T-helper 1 cell treated with Interleukin-12 subunit alpha and Interleukin-12 subunit beta and Interleukin-4 antibody, amounts not matched to agents 30 μg/mL and 1 μg/mL, for 36 hours (primary cell): Measurements from ENCODE around the gene EVL.
"Not testable (repeated sequence)": the region's sequence is repeated elsewhere in the genome, so short reads cannot be mapped to it uniquely, and the experiment has no call there.

ENCODE experiments used
- H3K27ac Mint-ChIP-seq: one replicate; pipeline ENCODE4 v1.8.0; 2021; ENCODE audit warnings: mild to moderate bottlenecking, mixed read lengths
- H3K27me3 Mint-ChIP-seq: one replicate; pipeline ENCODE4 v1.8.0; 2021; ENCODE audit warnings: low read depth, mixed read lengths
- H3K36me3 Mint-ChIP-seq: one replicate; pipeline ENCODE4 v1.8.0; 2021; ENCODE audit warnings: low read depth, mixed read lengths
- H3K4me1 Mint-ChIP-seq: one replicate; pipeline ENCODE4 v1.8.0; 2021; ENCODE audit warnings: low read depth, mixed read lengths
- H3K4me3 Mint-ChIP-seq: one replicate; pipeline ENCODE4 v1.8.0; 2021; ENCODE audit warnings: mild to moderate bottlenecking, moderate library complexity, mixed read lengths
- H3K9me3 Mint-ChIP-seq: one replicate; pipeline ENCODE4 v1.8.0; 2021; ENCODE audit warnings: mixed read lengths

Gene EVL

DNA sequence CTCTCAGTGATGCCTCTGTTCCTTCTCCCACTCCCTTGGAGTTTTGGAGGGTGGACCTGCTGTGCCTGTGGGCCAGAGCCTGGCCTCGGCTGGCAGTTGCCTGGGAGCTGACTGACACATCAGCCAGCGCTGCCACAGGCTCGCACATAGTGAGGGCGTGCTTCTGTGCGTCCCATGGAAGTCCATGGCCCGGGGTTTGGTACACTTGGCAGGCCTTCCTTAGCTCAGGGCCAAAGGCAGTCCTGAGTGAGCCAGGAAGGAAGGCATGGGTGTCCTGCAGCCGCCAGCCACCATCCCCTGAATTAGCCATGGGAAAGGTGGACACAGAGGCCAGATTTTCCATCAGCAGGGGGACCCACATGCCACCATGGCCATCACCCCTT, 95.3 kb downstream of the EVL start:
- Mint-ChIP-seq H3K27ac (no peak overlapping the region), H3K27me3 (peaks cover 38% of the 10 kb centered on the region), H3K36me3 (no peaks in the 10 kb centered on the region), H3K9me3 (no peaks in the 10 kb centered on the region), H3K4me3 (no peak overlapping the region), H3K4me1 (no peaks in the 10 kb centered on the region)

DNA sequence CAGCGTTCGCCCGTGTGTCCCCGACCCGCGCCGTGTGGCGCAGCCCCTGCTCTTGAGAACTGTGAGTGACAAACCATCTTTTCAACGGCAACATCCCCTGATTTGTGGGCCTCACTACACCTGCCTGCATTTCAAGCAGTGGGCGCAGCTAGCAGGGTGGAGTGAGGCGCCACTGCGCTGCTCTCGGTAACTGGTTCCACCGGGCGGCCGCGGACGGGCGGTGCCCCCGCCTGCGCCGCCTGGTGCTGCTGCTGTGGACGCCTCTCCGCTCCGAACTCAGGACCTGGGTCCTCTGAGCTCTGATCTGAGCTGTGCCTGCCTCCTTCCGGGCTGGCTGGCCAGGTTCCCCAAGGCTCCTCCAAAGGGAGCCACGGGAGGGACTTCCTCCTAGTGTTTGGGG, 100.2 kb downstream of the EVL start:
- Mint-ChIP-seq H3K27ac (no peak overlapping the region), H3K36me3 (peaks cover 2% of the 10 kb centered on the region), H3K9me3 (no peaks in the 10 kb centered on the region), H3K4me1 (peaks cover 6% of the 10 kb centered on the region), H3K27me3 (peaks cover 26% of the 10 kb centered on the region), H3K4me3 (no peak overlapping the region)

DNA sequence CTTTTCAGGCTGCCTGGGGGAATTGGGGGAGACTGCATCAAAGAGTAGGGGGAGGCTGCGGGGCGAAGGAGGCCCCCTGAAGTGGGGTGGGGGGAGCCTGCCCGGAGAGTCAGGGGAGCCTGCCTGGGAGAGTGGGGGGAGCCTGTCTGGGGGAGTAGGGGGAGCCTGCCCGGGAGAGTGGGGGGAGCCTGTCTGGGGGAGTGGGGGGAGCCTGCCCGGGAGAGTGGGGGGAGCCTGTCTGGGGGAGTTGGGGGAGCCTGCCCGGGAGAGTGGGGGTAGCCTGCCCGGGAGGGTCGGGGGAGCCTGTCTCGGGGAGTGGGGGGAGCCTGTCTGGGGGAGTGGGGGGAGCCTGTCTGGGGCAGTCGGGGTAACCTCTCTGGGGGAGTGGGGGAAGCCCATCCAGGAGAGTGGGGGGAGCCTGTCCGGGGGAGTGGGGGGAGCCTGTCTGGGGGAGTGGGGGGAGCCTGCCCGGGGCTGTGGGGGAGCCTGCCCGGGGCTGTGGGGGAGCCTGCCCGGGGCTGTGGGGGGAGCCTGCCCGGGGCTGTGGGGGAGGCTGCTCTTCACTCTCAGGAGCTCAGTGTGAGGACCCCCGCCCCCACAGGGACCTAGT, 100.7 kb downstream of the EVL start:
- Mint-ChIP-seq H3K27ac (no peak overlapping the region), H3K27me3 (peaks cover 29% of the 10 kb centered on the region), H3K36me3 (peaks cover 2% of the 10 kb centered on the region), H3K4me1 (peaks cover 6% of the 10 kb centered on the region), H3K4me3 (no peak overlapping the region), H3K9me3 (no peaks in the 10 kb centered on the region)

DNA sequence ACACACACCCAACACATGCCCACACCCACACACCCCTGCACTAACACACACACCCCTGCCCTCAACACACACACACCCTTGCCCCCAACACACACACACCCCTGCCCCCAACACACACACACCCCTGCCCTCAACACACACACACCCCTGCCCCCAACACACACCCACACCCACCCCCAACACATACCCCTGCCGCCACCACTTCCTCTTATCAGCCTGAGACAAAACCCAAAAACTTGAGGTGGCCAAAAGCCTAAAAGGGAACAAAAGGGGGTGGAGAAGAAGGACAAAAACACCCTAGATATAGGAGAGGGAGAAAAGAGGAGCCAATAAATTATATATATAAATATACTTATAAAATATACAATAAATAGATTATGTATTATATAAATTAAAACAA, 103.3 kb downstream of the EVL start:
- Mint-ChIP-seq H3K27me3 (peaks cover 36% of the 10 kb centered on the region), H3K27ac (no peak overlapping the region), H3K4me3 (no peak overlapping the region), H3K36me3 (peaks cover 2% of the 10 kb centered on the region), H3K9me3 (no peaks in the 10 kb centered on the region), H3K4me1 (peaks cover 6% of the 10 kb centered on the region)

DNA sequence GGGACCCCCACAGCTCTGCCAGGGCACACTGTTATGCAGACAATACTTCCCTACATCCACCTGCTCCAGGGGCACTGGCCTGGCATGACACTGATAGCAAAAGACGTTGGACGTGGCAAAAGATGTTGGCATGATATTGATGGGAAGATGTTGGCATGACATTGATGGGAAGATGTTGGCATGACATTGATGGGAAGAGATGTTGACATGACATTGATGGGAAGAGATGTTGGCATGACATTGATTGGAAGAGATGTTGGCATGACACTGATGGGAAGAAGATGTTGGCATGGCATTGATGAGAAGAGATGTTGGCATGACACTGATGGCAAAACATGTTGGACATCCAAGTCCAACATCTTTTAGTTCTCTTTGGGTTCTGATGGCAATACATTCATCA, 105.7 kb downstream of the EVL start:
- peaks cover 2% of the 10 kb centered on the region for H3K36me3 Mint-ChIP-seq
- H3K9me3 Mint-ChIP-seq, result no peaks in the 10 kb centered on the region
- H3K27me3 Mint-ChIP-seq, result peaks cover 35% of the 10 kb centered on the region
- H3K4me1 Mint-ChIP-seq, result peaks cover 7% of the 10 kb centered on the region
- H3K27ac Mint-ChIP-seq, result no peak overlapping the region
- no peak overlapping the region for H3K4me3 Mint-ChIP-seq

DNA sequence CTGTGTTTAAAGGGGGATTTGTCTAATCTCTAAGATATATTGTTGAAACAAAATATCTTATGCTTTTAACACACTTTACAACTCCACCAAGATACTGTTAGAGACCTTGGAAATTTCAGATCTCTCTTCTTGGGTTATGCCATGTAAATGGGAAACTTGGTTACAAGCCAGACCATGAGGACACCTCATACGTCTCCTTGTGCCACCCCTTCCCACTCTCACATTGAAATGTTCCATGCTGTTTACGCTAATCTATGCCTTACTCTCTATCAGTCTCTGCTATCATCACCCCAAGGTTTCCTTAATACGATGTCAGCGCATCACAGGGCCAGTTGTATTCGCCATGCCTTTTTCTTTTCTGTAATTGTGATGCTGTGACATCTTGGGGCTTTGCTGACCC, 107.6 kb downstream of the EVL start:
- no peaks in the 10 kb centered on the region for H3K36me3 Mint-ChIP-seq

DNA sequence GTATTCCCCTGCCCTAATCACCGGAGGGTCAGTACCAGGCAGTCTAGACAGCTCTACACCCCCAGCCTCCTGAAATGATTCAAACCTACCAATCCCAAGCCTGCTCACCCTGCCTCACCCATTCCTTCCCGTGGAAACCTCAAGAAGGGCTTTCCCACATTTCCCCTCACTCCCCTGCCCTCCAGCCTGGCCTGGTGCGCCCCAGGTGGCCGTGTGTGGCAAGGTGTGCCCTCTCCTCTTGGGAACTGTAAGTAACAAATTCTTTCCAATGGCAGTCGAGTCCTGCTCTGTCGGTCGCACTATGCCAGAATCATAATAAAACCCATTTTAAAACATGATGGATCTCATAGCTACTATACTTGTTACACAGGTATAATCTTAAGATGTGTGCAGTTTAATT, 108.1 kb downstream of the EVL start:
- Mint-ChIP-seq H3K36me3 (no peaks in the 10 kb centered on the region), H3K27me3 (peaks cover 26% of the 10 kb centered on the region), H3K9me3 (no peaks in the 10 kb centered on the region), H3K4me1 (peaks cover 1% of the 10 kb centered on the region), H3K4me3 (no peak overlapping the region), H3K27ac (no peak overlapping the region)

More for the DNA sequence above, 107.6 kb downstream of the EVL start:
- H3K27ac Mint-ChIP-seq, result no peak overlapping the region
- H3K4me3 Mint-ChIP-seq, result no peak overlapping the region
- no peaks in the 10 kb centered on the region for H3K9me3 Mint-ChIP-seq
- H3K4me1 Mint-ChIP-seq, result peaks cover 1% of the 10 kb centered on the region
- H3K27me3 Mint-ChIP-seq, result peaks cover 27% of the 10 kb centered on the region

DNA sequence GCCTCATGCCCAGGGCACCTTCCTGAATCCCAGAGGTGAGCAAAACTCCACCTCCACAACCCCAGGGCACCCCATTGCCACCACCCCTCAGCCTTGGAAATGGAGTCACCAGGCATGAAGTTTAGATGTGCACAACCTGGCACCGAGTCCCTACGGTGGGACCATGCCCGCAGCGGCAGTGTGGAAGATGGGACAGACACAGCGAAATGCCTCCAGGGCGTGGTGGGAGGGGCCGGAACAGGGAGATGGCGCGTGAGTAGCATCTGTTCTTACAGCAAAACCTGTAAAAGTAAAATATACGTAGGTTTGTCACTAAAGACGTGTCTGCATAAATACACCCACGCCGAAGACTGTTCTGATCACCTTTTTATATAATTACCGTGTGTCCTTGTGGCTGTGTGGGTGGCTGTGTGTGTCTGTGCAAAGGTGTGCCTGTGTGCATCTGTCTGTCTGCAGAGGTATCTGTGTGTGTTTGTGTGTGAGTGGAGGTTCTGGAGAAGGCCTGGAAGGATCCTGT, 111.6 kb downstream of the EVL start:
- peaks cover 16% of the 10 kb centered on the region for H3K27me3 Mint-ChIP-seq
- no peak overlapping the region for H3K4me3 Mint-ChIP-seq
- H3K36me3 Mint-ChIP-seq, result no peaks in the 10 kb centered on the region
- no peak overlapping the region for H3K27ac Mint-ChIP-seq
- no peaks in the 10 kb centered on the region for H3K9me3 Mint-ChIP-seq
- peaks cover 1% of the 10 kb centered on the region for H3K4me1 Mint-ChIP-seq

DNA sequence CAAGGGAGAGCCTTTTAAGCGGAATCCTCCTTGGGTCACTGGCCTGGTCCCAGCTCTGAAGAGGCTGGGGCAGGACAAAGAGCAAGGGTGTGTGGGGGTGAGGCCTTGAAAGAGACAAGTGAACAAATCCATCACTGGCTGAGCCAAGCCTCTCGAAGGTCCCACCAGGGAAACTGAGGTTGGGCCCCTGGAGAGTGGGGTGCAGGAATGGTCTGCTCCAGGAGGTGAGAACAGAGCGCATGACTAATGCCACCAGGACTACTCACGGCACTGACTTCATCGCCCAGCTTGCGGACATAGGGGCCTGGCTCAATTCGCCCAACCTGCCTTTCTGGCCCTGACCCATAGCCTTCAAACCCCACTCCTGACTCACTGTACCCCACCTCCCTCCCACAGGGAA, 113.5 kb downstream of the EVL start:
- Mint-ChIP-seq H3K27me3 (peaks cover 7% of the 10 kb centered on the region), H3K27ac (no peak overlapping the region), H3K36me3 (no peaks in the 10 kb centered on the region), H3K4me1 (peaks cover 1% of the 10 kb centered on the region), H3K9me3 (no peaks in the 10 kb centered on the region), H3K4me3 (no peak overlapping the region)

DNA sequence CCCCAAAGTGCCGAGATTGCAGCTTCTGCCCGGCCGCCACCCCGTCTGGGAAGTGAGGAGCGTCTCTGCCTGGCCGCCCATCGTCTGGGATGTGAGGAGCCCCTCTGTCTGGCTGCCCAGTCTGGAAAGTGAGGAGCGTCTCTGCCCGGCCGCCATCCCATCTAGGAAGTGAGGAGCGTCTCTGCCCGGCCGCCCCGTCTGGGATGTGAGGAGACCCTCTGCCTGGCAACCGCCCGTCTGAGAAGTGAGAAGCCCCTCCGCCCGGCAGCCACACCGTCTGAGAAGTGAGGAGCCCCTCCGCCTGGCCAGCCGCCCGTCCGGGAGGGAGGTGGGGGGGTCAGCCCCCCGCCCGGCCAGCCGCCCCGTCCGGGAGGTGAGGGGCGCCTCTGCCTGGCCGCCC, 115.4 kb downstream of the EVL start:
- not testable (repeated sequence) for H3K36me3 Mint-ChIP-seq, H3K4me3 Mint-ChIP-seq, H3K9me3 Mint-ChIP-seq, H3K4me1 Mint-ChIP-seq, H3K27ac Mint-ChIP-seq, H3K27me3 Mint-ChIP-seq

DNA sequence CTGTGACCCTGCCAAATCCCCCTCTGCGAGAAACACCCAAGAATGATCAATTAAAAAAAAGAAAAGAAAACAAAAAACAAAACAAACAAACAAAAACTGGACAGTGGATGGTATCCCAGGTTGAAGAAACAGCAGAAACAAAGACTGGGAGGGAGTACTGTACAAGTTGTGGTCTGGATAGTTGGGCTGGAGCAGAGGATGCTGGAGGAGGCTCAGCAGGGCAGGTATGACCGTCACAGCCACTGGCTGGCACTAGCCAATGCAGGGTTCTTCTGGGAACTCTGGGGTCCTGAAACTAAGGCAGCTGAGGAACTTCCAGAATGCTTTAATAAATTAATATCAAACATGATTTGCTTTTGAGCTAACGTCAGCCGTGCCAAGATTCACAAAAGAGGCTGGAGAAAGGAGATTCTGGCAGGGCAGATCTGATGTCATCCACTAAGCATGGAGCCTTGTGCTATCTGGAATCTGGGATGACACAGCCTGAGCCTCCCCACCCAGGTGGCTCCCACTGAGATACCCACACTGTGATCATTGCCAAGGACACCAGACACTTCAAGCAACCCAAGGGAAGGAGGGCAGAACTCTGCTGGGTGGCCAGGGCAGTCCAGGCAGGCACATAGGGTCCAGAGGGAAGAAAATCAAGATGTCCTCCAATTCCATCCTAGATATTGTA, 116.8 kb downstream of the EVL start:
- H3K9me3 Mint-ChIP-seq, H3K27ac Mint-ChIP-seq, H3K27me3 Mint-ChIP-seq, H3K36me3 Mint-ChIP-seq, H3K4me1 Mint-ChIP-seq, H3K4me3 Mint-ChIP-seq: not testable (repeated sequence)

DNA sequence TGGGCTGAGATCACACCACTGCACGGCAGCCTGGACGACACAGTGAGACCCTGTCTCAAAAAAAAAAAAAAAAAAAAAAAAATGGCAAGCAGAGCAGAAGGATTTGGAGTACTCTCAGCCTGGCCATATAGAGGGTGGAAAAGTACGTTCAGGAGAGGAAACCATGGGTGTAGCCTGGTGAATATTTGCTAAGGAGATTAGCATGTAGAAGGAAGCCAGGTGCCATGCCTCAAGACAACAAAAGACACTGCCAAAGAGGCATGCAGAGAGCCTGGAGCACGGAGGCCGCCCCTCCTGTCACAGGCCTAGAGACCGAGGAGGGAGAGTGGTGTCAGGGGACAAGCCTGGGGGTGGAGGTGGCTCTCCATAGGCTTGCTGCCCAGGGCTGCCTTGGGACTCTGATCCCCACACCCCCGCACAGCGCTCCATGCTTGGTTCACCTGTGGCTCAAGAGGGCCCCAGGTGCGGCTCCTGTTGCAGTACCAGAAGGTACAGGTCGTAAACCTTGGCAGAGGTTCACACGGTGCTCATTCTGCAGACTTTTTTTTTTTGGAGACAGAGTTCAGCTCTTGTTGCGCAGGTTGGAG, 122.1 kb downstream of the EVL start:
- H3K27ac Mint-ChIP-seq, result no peak overlapping the region
- H3K9me3 Mint-ChIP-seq, result no peaks in the 10 kb centered on the region
- no peaks in the 10 kb centered on the region for H3K27me3 Mint-ChIP-seq
- no peaks in the 10 kb centered on the region for H3K36me3 Mint-ChIP-seq
- peaks cover 4% of the 10 kb centered on the region for H3K4me1 Mint-ChIP-seq
- no peak overlapping the region for H3K4me3 Mint-ChIP-seq

DNA sequence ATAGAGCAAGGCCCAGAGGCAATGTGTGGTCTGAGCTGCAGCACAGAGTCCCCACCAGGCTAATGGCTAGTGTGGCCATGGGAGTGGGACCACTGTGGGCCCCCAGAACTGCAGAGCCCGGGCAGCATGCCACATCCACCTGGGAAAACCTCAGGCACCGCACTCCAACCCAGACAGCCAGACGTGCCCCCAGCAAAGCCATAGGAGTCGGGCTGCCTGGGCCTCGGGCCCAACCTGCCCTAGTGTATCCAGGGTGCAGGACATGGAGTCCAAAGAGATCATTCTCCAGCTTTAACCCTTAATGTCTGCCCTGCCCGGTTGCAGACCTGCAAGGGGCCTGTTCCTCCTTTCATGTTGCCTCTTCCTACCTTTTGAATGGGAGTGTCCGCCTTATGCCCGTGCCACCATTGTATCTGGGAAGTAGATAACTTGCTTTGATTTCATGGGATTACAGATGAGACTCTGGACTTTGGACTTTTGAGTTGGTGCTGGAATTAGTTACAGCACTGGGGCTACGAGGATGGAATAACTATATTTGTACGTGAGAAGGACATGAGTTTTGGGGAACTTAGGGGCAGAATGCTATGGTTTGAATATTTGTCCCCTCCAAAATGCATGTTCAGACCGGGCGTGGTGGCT, 123.3 kb downstream of the EVL start:
- H3K4me1 Mint-ChIP-seq, result peaks cover 9% of the 10 kb centered on the region
- H3K36me3 Mint-ChIP-seq, result no peaks in the 10 kb centered on the region
- no peak overlapping the region for H3K4me3 Mint-ChIP-seq
- H3K27ac Mint-ChIP-seq, result no peak overlapping the region
- H3K27me3 Mint-ChIP-seq, result no peaks in the 10 kb centered on the region
- no peaks in the 10 kb centered on the region for H3K9me3 Mint-ChIP-seq

DNA sequence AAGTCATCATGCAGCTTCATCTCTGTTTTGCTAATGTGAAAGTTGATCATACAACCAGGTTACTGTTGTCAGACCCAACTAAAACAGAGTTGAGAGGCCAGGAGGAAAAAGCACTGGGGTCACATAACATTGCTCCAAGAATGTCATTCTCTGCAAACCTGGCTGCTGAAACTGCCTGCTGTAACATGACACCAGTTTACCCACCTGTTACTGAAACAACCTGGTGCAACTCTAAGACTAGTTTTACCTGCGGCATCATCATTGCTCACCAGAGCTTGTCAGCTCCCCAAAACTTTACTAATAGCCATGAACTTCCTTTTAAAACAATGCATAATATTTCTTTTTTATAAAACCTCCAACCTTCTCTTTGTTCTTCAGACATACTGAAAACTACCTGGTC, 124.9 kb downstream of the EVL start:
- Mint-ChIP-seq H3K4me1 (peaks cover 7% of the 10 kb centered on the region), H3K4me3 (no peak overlapping the region), H3K27me3 (no peaks in the 10 kb centered on the region), H3K27ac (no peak overlapping the region), H3K36me3 (no peaks in the 10 kb centered on the region), H3K9me3 (no peaks in the 10 kb centered on the region)
